ENCODE results near the gene FRMD3.

GRCh38 chr9:83557771-83558170, 19.6 kb upstream of the FRMD3 start:
- TF ChIP-seq RAD21 (IDR thresholded peaks at IDR 0.05; ENCODE audit: low read depth) = no peak
- no peak for TF ChIP-seq EGR1 (IDR thresholded peaks at IDR 0.05)
- TF ChIP-seq, protein P1, sequence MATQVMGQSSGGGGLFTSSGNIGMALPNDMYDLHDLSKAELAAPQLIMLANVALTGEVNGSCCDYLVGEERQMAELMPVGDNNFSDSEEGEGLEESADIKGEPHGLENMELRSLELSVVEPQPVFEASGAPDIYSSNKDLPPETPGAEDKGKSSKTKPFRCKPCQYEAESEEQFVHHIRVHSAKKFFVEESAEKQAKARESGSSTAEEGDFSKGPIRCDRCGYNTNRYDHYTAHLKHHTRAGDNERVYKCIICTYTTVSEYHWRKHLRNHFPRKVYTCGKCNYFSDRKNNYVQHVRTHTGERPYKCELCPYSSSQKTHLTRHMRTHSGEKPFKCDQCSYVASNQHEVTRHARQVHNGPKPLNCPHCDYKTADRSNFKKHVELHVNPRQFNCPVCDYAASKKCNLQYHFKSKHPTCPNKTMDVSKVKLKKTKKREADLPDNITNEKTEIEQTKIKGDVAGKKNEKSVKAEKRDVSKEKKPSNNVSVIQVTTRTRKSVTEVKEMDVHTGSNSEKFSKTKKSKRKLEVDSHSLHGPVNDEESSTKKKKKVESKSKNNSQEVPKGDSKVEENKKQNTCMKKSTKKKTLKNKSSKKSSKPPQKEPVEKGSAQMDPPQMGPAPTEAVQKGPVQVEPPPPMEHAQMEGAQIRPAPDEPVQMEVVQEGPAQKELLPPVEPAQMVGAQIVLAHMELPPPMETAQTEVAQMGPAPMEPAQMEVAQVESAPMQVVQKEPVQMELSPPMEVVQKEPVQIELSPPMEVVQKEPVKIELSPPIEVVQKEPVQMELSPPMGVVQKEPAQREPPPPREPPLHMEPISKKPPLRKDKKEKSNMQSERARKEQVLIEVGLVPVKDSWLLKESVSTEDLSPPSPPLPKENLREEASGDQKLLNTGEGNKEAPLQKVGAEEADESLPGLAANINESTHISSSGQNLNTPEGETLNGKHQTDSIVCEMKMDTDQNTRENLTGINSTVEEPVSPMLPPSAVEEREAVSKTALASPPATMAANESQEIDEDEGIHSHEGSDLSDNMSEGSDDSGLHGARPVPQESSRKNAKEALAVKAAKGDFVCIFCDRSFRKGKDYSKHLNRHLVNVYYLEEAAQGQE (IDR thresholded peaks at IDR 0.05; ENCODE audit: low read depth) = no peak
- TF ChIP-seq TCF12 (IDR thresholded peaks at IDR 0.05; ENCODE audit: low read depth) = no peak
- no peak for TF ChIP-seq EP300 (IDR thresholded peaks at IDR 0.05; ENCODE audit: borderline replicate concordance)
- TF ChIP-seq MAX (IDR thresholded peaks at IDR 0.05) = no peak
